Activated naive CD8-positive, alpha-beta T cell treated with anti-CD3 and anti-CD28 coated beads, Interleukin-2, amount 10 ng/mL, durations not matched to agents 7 days and 5 days (primary cell): ENCODE data around the gene PADI1. TPM values are rescaled to one million over a fixed set of nuclear protein-coding genes. Genes with fewer than 3 reads are reported as not detected.

Source experiments
- ATAC-seq: fragments of 150-1000 bp; cut with Tn5 transposase; one replicate; pipeline ENCODE4 v1.10.0; 2021; ENCODE audit warnings: low read depth, moderate library complexity
- POLR2A ChIA-PET: fragments of 350-600 bp; sonication (Branson Sonifier 250); formaldehyde crosslinking; loops from one replicate; lab custom pipeline; 2021; ENCODE audit warnings: antibody characterized with exemption; lab: Charles Lee
- DNase-seq: peaks from one replicate; pipeline ENCODE4 v3.0.0; 2021
- H3K27ac Mint-ChIP-seq: one replicate; pipeline ENCODE4 v1.8.0; 2022; ENCODE audit warnings: mild to moderate bottlenecking, mixed read lengths
- H3K27me3 Mint-ChIP-seq: one replicate; pipeline ENCODE4 v1.8.0; 2022; ENCODE audit warnings: mild to moderate bottlenecking, moderate library complexity, mixed read lengths
- H3K36me3 Mint-ChIP-seq: one replicate; pipeline ENCODE4 v1.8.0; 2021; ENCODE audit warnings: mild to moderate bottlenecking, mixed read lengths
- H3K4me1 Mint-ChIP-seq: one replicate; pipeline ENCODE4 v1.8.0; 2021; ENCODE audit warnings: mixed read lengths
- H3K4me3 Mint-ChIP-seq: one replicate; pipeline ENCODE4 v1.8.0; 2022; ENCODE audit warnings: mild to moderate bottlenecking, moderate library complexity, mixed read lengths
- H3K9me3 Mint-ChIP-seq: one replicate; pipeline ENCODE4 v1.8.0; 2021; ENCODE audit warnings: mixed read lengths
- total RNA-seq, 2 experiments: library from RNA; stranded (reverse); gene quantifications; one replicate each; pipeline ENCODE4 v1.2.3, GENCODE V29; 2021

The PADI1 gene
- total RNA-seq, 2 experiments from 2014 or later: not detected

GRCh38 chr1:17220287-17220686 lies 15.4 kb downstream of the PADI1 start:
- POLR2A ChIA-PET: no interaction called here
- Mint-ChIP-seq H3K4me1 (no peaks in the 10 kb centered on the region), H3K4me3 (no peak overlapping the region), H3K36me3 (no peaks in the 10 kb centered on the region), H3K9me3 (no peaks in the 10 kb centered on the region), H3K27ac (no peak overlapping the region), H3K27me3 (peaks cover 30% of the 10 kb centered on the region)
- no peak for DNase-seq
- ATAC-seq: no peak

GRCh38 chr1:17222557-17222956 lies 17.6 kb downstream of the PADI1 start:
- H3K9me3 Mint-ChIP-seq: no peaks in the 10 kb centered on the region
- no peaks in the 10 kb centered on the region for H3K36me3 Mint-ChIP-seq
- H3K27me3 Mint-ChIP-seq: peaks cover 17% of the 10 kb centered on the region
- no peak for DNase-seq
- POLR2A ChIA-PET: no interaction called here
- H3K4me1 Mint-ChIP-seq: no peaks in the 10 kb centered on the region
- ATAC-seq: no peak
- no peak overlapping the region for H3K4me3 Mint-ChIP-seq
- H3K27ac Mint-ChIP-seq: no peak overlapping the region

GRCh38 chr1:17224434-17224833 lies 19.5 kb downstream of the PADI1 start:
- H3K27me3 Mint-ChIP-seq: peaks cover 12% of the 10 kb centered on the region
- no peaks in the 10 kb centered on the region for H3K4me1 Mint-ChIP-seq
- POLR2A ChIA-PET: interaction anchor here (0.5 kb wide), 1 partner anchor 99 kb away, joined by 4 read pairs; no protein-coding TSS in a partner anchor
- DNase-seq: no peak
- no peak overlapping the region for H3K27ac Mint-ChIP-seq
- no peaks in the 10 kb centered on the region for H3K36me3 Mint-ChIP-seq
- ATAC-seq: no peak
- no peaks in the 10 kb centered on the region for H3K9me3 Mint-ChIP-seq
- H3K4me3 Mint-ChIP-seq: no peak overlapping the region

GRCh38 chr1:17225140-17225539 lies 20.2 kb downstream of the PADI1 start:
- H3K36me3 Mint-ChIP-seq: no peaks in the 10 kb centered on the region
- no peak overlapping the region for H3K27ac Mint-ChIP-seq
- ATAC-seq (no peak), DNase-seq (no peak)
- POLR2A ChIA-PET: interaction anchor here (0.5 kb wide), 1 partner anchor 100 kb away, joined by 4 read pairs; no protein-coding TSS in a partner anchor
- H3K4me1 Mint-ChIP-seq: no peaks in the 10 kb centered on the region
- no peak overlapping the region for H3K4me3 Mint-ChIP-seq
- no peaks in the 10 kb centered on the region for H3K9me3 Mint-ChIP-seq
- peaks cover 12% of the 10 kb centered on the region for H3K27me3 Mint-ChIP-seq

- H3K4me1 Mint-ChIP-seq: no peaks in the 10 kb centered on the region
- H3K36me3 Mint-ChIP-seq: no peaks in the 10 kb centered on the region
- POLR2A ChIA-PET: no interaction called here
- ATAC-seq: no peak
- H3K9me3 Mint-ChIP-seq: no peaks in the 10 kb centered on the region
- no peak overlapping the region for H3K27ac Mint-ChIP-seq
- DNase-seq: no peak
- H3K27me3 Mint-ChIP-seq: peaks cover 7% of the 10 kb centered on the region
- no peak overlapping the region for H3K4me3 Mint-ChIP-seq
These were observed 22.5 kb downstream of the PADI1 start for GRCh38 chr1:17227358-17227915.

GRCh38 chr1:17228619-17229018 lies 23.7 kb downstream of the PADI1 start:
- H3K27ac Mint-ChIP-seq: no peak overlapping the region
- peaks cover 8% of the 10 kb centered on the region for H3K27me3 Mint-ChIP-seq
- no peak overlapping the region for H3K4me3 Mint-ChIP-seq
- no peak for ATAC-seq
- POLR2A ChIA-PET: interaction anchor here (1.3 kb wide), 1 partner anchor 16 kb away, joined by 5 read pairs; no protein-coding TSS in a partner anchor
- no peaks in the 10 kb centered on the region for H3K9me3 Mint-ChIP-seq
- H3K36me3 Mint-ChIP-seq: no peaks in the 10 kb centered on the region
- no peak for DNase-seq
- H3K4me1 Mint-ChIP-seq: no peaks in the 10 kb centered on the region

- Mint-ChIP-seq H3K36me3 (no peaks in the 10 kb centered on the region), H3K9me3 (no peaks in the 10 kb centered on the region), H3K27ac (no peak overlapping the region), H3K4me3 (no peak overlapping the region), H3K27me3 (peaks cover 8% of the 10 kb centered on the region), H3K4me1 (no peaks in the 10 kb centered on the region)
- ATAC-seq (no peak), DNase-seq (no peak)
- POLR2A ChIA-PET: interaction anchor here (1.3 kb wide), 1 partner anchor 17 kb away, joined by 5 read pairs; no protein-coding TSS in a partner anchor
These were observed 24.5 kb downstream of the PADI1 start for GRCh38 chr1:17229379-17229778.

- Mint-ChIP-seq H3K27ac (no peak overlapping the region), H3K9me3 (no peaks in the 10 kb centered on the region), H3K4me1 (no peaks in the 10 kb centered on the region), H3K36me3 (no peaks in the 10 kb centered on the region), H3K27me3 (peaks cover 10% of the 10 kb centered on the region), H3K4me3 (no peak overlapping the region)
- POLR2A ChIA-PET: no interaction called here
- DNase-seq (no peak), ATAC-seq (no peak)
These were observed 25.2 kb downstream of the PADI1 start for GRCh38 chr1:17230106-17230505.

GRCh38 chr1:17230671-17231310 lies 25.9 kb downstream of the PADI1 start:
- peaks cover 10% of the 10 kb centered on the region for H3K27me3 Mint-ChIP-seq
- DNase-seq (no peak), ATAC-seq (no peak)
- no peaks in the 10 kb centered on the region for H3K9me3 Mint-ChIP-seq
- no peaks in the 10 kb centered on the region for H3K36me3 Mint-ChIP-seq
- no peaks in the 10 kb centered on the region for H3K4me1 Mint-ChIP-seq
- no peak overlapping the region for H3K27ac Mint-ChIP-seq
- H3K4me3 Mint-ChIP-seq: no peak overlapping the region
- POLR2A ChIA-PET: no interaction called here

- no peak overlapping the region for H3K4me3 Mint-ChIP-seq
- no peaks in the 10 kb centered on the region for H3K4me1 Mint-ChIP-seq
These were observed 28.1 kb downstream of the PADI1 start for GRCh38 chr1:17232759-17233661.

GRCh38 chr1:17233675-17234320 lies 28.9 kb downstream of the PADI1 start:
- Mint-ChIP-seq H3K9me3 (no peaks in the 10 kb centered on the region), H3K36me3 (no peaks in the 10 kb centered on the region), H3K4me3 (no peak overlapping the region), H3K27me3 (peaks cover 14% of the 10 kb centered on the region), H3K27ac (no peak overlapping the region), H3K4me1 (no peaks in the 10 kb centered on the region)
- no peak for DNase-seq
- POLR2A ChIA-PET: no interaction called here
- ATAC-seq: no peak

More at GRCh38 chr1:17232759-17233661, 28.1 kb downstream of the PADI1 start:
- POLR2A ChIA-PET: no interaction called here
- no peaks in the 10 kb centered on the region for H3K36me3 Mint-ChIP-seq
- no peak overlapping the region for H3K27ac Mint-ChIP-seq
- ATAC-seq (no peak), DNase-seq (no peak)
- peaks cover 14% of the 10 kb centered on the region for H3K27me3 Mint-ChIP-seq
- no peaks in the 10 kb centered on the region for H3K9me3 Mint-ChIP-seq

GRCh38 chr1:17234405-17234804 lies 29.5 kb downstream of the PADI1 start:
- H3K4me1 Mint-ChIP-seq: no peaks in the 10 kb centered on the region
- H3K36me3 Mint-ChIP-seq: no peaks in the 10 kb centered on the region
- peaks cover 14% of the 10 kb centered on the region for H3K27me3 Mint-ChIP-seq
- H3K9me3 Mint-ChIP-seq: no peaks in the 10 kb centered on the region
- no peak overlapping the region for H3K4me3 Mint-ChIP-seq
- no peak overlapping the region for H3K27ac Mint-ChIP-seq
- ATAC-seq (no peak), DNase-seq (no peak)
- POLR2A ChIA-PET: interaction anchor here (1.6 kb wide), 1 partner anchor 73 kb away, joined by 4 read pairs; no protein-coding TSS in a partner anchor
